Measurements from ENCODE around the gene PKHD1.

PKHD1 gene

GRCh38 chr6:51775942-51776860, 311.2 kb downstream of the PKHD1 start:
- no peak for DNase-seq

- DNase-seq: no peak
Observed at GRCh38 chr6:51768087-51768486, 319.3 kb downstream of the PKHD1 start.

GRCh38 chr6:51765230-51765629, 322.2 kb downstream of the PKHD1 start:
- no peak for DNase-seq

- DNase-seq: peak in 1 of 2 experiments; percentile 37
Observed at GRCh38 chr6:51753635-51754034, 333.8 kb downstream of the PKHD1 start.

GRCh38 chr6:51743999-51744398, 343.4 kb downstream of the PKHD1 start:
- DNase-seq: no peak

GRCh38 chr6:51740658-51741057, 346.8 kb downstream of the PKHD1 start:
- no peak for DNase-seq

GRCh38 chr6:51738614-51739013, 348.8 kb downstream of the PKHD1 start:
- DNase-seq: no peak

- no peak for DNase-seq
Observed at GRCh38 chr6:51737580-51738360, 349.6 kb downstream of the PKHD1 start.

- no peak for DNase-seq
Observed at GRCh38 chr6:51725155-51725554, 362.3 kb downstream of the PKHD1 start.

GRCh38 chr6:51720327-51720726, 367.1 kb downstream of the PKHD1 start:
- no peak for DNase-seq

GRCh38 chr6:51719297-51719696, 368.1 kb downstream of the PKHD1 start:
- DNase-seq: no peak

- no peak for DNase-seq
Observed at GRCh38 chr6:51718533-51718932, 368.9 kb downstream of the PKHD1 start.

- no peak for DNase-seq
Observed at GRCh38 chr6:51717477-51717876, 369.9 kb downstream of the PKHD1 start.

GRCh38 chr6:51711876-51712275, 375.5 kb downstream of the PKHD1 start:
- no peak for DNase-seq

GRCh38 chr6:51706086-51706485, 381.3 kb downstream of the PKHD1 start:
- DNase-seq: no peak

GRCh38 chr6:51704932-51705540, 382.4 kb downstream of the PKHD1 start:
- DNase-seq: no peak

GRCh38 chr6:51702851-51703250, 384.6 kb downstream of the PKHD1 start:
- DNase-seq: no peak

GRCh38 chr6:51684603-51685002, 402.8 kb downstream of the PKHD1 start:
- DNase-seq: no peak

GRCh38 chr6:51684038-51684437, 403.4 kb downstream of the PKHD1 start:
- no peak for DNase-seq

GRCh38 chr6:51678905-51679620, 408.4 kb downstream of the PKHD1 start:
- DNase-seq: no peak

- no peak for DNase-seq
Observed at GRCh38 chr6:51678274-51678673, 409.1 kb downstream of the PKHD1 start.

GRCh38 chr6:51675922-51676275, 411.5 kb downstream of the PKHD1 start:
- no peak for DNase-seq
